Astrocyte (in vitro differentiated cells and primary cell): ENCODE results near the gene NRG2. TPM values are rescaled to one million over a fixed set of nuclear protein-coding genes. Genes with fewer than 3 reads are reported as not detected.

Experiments
- DNase-seq: peaks from one replicate; pipeline ENCODE4 v3.0.0-alpha.2; 2010; ENCODE audit warnings: low read depth
- FAIRE-seq: peaks from 2 replicates; lab custom pipeline; 2011; peaks lifted over from hg19 to GRCh38; lab: Jason Lieb, UNC
- H2AFZ ChIP-seq: 2 replicates; pipeline ENCODE4 v1.6.0; 2012; ENCODE audit warnings: low read depth, low read length, inconsistent platforms
- H3K27ac ChIP-seq: 2 replicates; pipeline ENCODE4 v1.5.1; 2011; ENCODE audit warnings: low read depth, low read length, inconsistent platforms
- H3K27me3 ChIP-seq: 2 replicates; pipeline ENCODE4 v1.6.0; 2011; ENCODE audit warnings: low read length, inconsistent platforms; ENCODE audit not compliant: insufficient read depth
- H3K36me3 ChIP-seq: 2 replicates; pipeline ENCODE4 v1.5.1; 2011; ENCODE audit warnings: low read length, inconsistent platforms; ENCODE audit not compliant: insufficient read depth
- H3K4me1 ChIP-seq: 2 replicates; pipeline ENCODE4 v1.5.1; 2011; ENCODE audit warnings: low read length, inconsistent platforms; ENCODE audit not compliant: insufficient read depth
- H3K4me2 ChIP-seq: 2 replicates; pipeline ENCODE4 v1.6.0; 2012; ENCODE audit warnings: low read length, inconsistent platforms
- H3K4me3 ChIP-seq: 2 replicates; pipeline ENCODE4 v1.5.1; 2011; ENCODE audit warnings: low read depth, mild to moderate bottlenecking, low read length, inconsistent platforms; ENCODE audit not compliant: insufficient read depth
- H3K79me2 ChIP-seq: 2 replicates; pipeline ENCODE4 v1.6.0; 2012; ENCODE audit warnings: mild to moderate bottlenecking, low read length, inconsistent platforms; ENCODE audit not compliant: insufficient read depth
- H3K9ac ChIP-seq: 2 replicates; pipeline ENCODE4 v1.6.0; 2012; ENCODE audit warnings: mild to moderate bottlenecking, low read length, inconsistent platforms
- H3K9me3 ChIP-seq: 2 replicates; pipeline ENCODE4 v1.5.1; 2012; ENCODE audit warnings: low read depth, mild to moderate bottlenecking, low read length, inconsistent platforms; ENCODE audit not compliant: insufficient read depth
- H4K20me1 ChIP-seq: 2 replicates; pipeline ENCODE4 v1.6.0; 2012; ENCODE audit warnings: low read length, inconsistent platforms; ENCODE audit not compliant: insufficient read depth
- H3K27ac Mint-ChIP-seq: one replicate; pipeline ENCODE4 v1.8.0; 2021; ENCODE audit warnings: mild to moderate bottlenecking, mixed read lengths; ENCODE audit not compliant: unreplicated experiment
- H3K27me3 Mint-ChIP-seq: one replicate; pipeline ENCODE4 v1.8.0; 2021; ENCODE audit warnings: low read depth, mixed read lengths; ENCODE audit not compliant: unreplicated experiment
- H3K36me3 Mint-ChIP-seq: one replicate; pipeline ENCODE4 v1.8.0; 2021; ENCODE audit warnings: low read depth, mixed read lengths; ENCODE audit not compliant: unreplicated experiment
- H3K4me1 Mint-ChIP-seq: one replicate; pipeline ENCODE4 v1.8.0; 2021; ENCODE audit warnings: low read depth, mixed read lengths; ENCODE audit not compliant: unreplicated experiment
- H3K4me3 Mint-ChIP-seq: one replicate; pipeline ENCODE4 v1.8.0; 2021; ENCODE audit warnings: mild to moderate bottlenecking, moderate library complexity, mixed read lengths; ENCODE audit not compliant: unreplicated experiment
- H3K9me3 Mint-ChIP-seq: one replicate; pipeline ENCODE4 v1.8.0; 2021; ENCODE audit warnings: mild to moderate bottlenecking, mixed read lengths; ENCODE audit not compliant: unreplicated experiment
- CTCF ChIP-seq: IDR thresholded peaks from 2 replicates; pipeline ENCODE4 v1.5.1; 2011; ENCODE audit warnings: low read depth, mild to moderate bottlenecking, inconsistent platforms, low read length, moderate library complexity; ENCODE audit not compliant: insufficient read depth
- EZH2 ChIP-seq: IDR thresholded peaks from 2 replicates; pipeline ENCODE4 v1.6.1; 2012; ENCODE audit warnings: mild to moderate bottlenecking, low read length, inconsistent platforms; ENCODE audit not compliant: insufficient read depth
- total RNA-seq: library from RNA; stranded (reverse); gene quantifications from 2 replicates; pipeline ENCODE4 v1.2.1, GENCODE V29; 2021

Gene NRG2
- total RNA-seq, 1 donor from 2014 or later = 0.54 TPM

DNA sequence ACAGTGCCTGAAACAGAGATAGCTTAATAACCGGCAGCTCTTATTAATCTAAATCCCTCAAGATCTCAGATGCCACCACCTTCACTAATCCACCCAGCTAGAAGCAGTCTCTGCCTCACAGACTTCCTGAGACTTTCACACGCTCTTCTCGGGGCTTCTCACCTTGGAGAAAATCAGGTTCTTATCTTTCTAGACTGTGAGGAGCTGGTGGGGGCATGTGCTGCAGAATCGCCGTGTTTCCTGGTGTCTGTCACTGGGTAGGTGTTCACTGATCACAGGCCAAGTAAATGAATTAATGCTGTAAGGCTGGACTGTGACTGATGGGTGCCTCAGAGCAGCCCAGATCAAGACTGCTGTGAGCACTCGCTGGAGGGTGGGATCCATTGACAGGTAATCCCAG is 145.8 kb downstream of the NRG2 start:
- Mint-ChIP-seq H3K36me3 (peaks cover 13% of the 10 kb centered on the region), H3K9me3 (peaks cover 11% of the 10 kb centered on the region), H3K27me3 (peaks cover 96% of the 10 kb centered on the region), H3K4me1 (no peaks in the 10 kb centered on the region), H3K4me3 (no peak overlapping the region), H3K27ac (no peak overlapping the region)
- no peak for DNase-seq
- H3K4me2 ChIP-seq = no peak overlapping the region
- no peak overlapping the region for H3K4me3 ChIP-seq
- H2AFZ ChIP-seq = no peak overlapping the region
- H3K27ac ChIP-seq = no peak overlapping the region
- H3K4me1 ChIP-seq = no peaks in the 10 kb centered on the region
- H3K9ac ChIP-seq = no peak overlapping the region
- H3K9me3 ChIP-seq = no peaks in the 10 kb centered on the region
- H3K27me3 ChIP-seq = peaks cover 49% of the 10 kb centered on the region
- no peak for TF ChIP-seq EZH2
- no peak for TF ChIP-seq CTCF
- H3K36me3 ChIP-seq = no peaks in the 10 kb centered on the region
- no peaks in the 10 kb centered on the region for H3K79me2 ChIP-seq
- H4K20me1 ChIP-seq = no peaks in the 10 kb centered on the region
- no peak for FAIRE-seq

DNA sequence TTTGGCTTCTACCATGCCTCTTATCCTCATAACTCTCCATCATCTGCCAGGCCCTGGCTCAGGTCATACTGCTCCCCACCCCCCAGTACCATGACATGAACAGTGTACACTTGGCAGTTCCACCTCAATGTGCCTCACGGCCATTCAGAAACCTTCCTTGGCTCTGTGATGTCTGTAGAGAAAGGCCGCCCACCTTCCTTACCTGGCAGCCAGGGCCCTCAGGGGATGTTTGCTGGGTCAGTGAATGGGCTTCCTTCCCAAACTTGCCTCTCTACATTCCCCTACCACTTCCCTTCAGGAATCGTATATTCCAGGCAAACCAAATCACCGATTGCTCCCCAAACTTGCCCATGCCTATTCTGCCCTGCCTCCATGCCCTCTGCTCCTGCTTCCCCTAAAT is 146.4 kb downstream of the NRG2 start:
- no peaks in the 10 kb centered on the region for H4K20me1 ChIP-seq
- FAIRE-seq = no peak
- DNase-seq = no peak
- Mint-ChIP-seq H3K27me3 (peaks cover 95% of the 10 kb centered on the region), H3K27ac (no peak overlapping the region), H3K4me3 (no peak overlapping the region), H3K4me1 (no peaks in the 10 kb centered on the region), H3K9me3 (peaks cover 11% of the 10 kb centered on the region), H3K36me3 (peaks cover 13% of the 10 kb centered on the region)
- peaks cover 46% of the 10 kb centered on the region for H3K27me3 ChIP-seq
- no peak overlapping the region for H3K4me3 ChIP-seq
- H3K4me1 ChIP-seq = no peaks in the 10 kb centered on the region
- H3K27ac ChIP-seq = no peak overlapping the region
- no peaks in the 10 kb centered on the region for H3K36me3 ChIP-seq
- H3K9ac ChIP-seq = no peak overlapping the region
- no peak overlapping the region for H2AFZ ChIP-seq
- H3K79me2 ChIP-seq = no peaks in the 10 kb centered on the region
- H3K9me3 ChIP-seq = no peaks in the 10 kb centered on the region
- no peak overlapping the region for H3K4me2 ChIP-seq
- no peak for TF ChIP-seq EZH2

GRCh38 chr5:139895647-139896046 is 147.5 kb downstream of the NRG2 start:
- Histone ChIP-seq H3K27ac (no peak overlapping the region), H4K20me1 (no peaks in the 10 kb centered on the region), H2AFZ (no peak overlapping the region), H3K27me3 (peaks cover 44% of the 10 kb centered on the region), H3K79me2 (no peaks in the 10 kb centered on the region), H3K4me2 (no peak overlapping the region), H3K9me3 (no peaks in the 10 kb centered on the region), H3K4me3 (no peak overlapping the region), H3K36me3 (no peaks in the 10 kb centered on the region), H3K9ac (no peak overlapping the region), H3K4me1 (no peaks in the 10 kb centered on the region)
- H3K36me3 Mint-ChIP-seq = peaks cover 13% of the 10 kb centered on the region
- no peak overlapping the region for H3K4me3 Mint-ChIP-seq
- peaks cover 94% of the 10 kb centered on the region for H3K27me3 Mint-ChIP-seq
- H3K27ac Mint-ChIP-seq = no peak overlapping the region
- TF ChIP-seq CTCF (no peak), EZH2 (no peak)
- no peak for FAIRE-seq
- H3K9me3 Mint-ChIP-seq = peaks cover 11% of the 10 kb centered on the region
- H3K4me1 Mint-ChIP-seq = no peaks in the 10 kb centered on the region
- DNase-seq = no peak
